ENCODE data around the gene PSMA5. TPM values are rescaled to one million over a fixed set of nuclear protein-coding genes. Genes with fewer than 3 reads are reported as not detected.

PSMA5 gene
- total RNA-seq, 2 donors from 2014 or later: 117 to 122 TPM

DNA sequence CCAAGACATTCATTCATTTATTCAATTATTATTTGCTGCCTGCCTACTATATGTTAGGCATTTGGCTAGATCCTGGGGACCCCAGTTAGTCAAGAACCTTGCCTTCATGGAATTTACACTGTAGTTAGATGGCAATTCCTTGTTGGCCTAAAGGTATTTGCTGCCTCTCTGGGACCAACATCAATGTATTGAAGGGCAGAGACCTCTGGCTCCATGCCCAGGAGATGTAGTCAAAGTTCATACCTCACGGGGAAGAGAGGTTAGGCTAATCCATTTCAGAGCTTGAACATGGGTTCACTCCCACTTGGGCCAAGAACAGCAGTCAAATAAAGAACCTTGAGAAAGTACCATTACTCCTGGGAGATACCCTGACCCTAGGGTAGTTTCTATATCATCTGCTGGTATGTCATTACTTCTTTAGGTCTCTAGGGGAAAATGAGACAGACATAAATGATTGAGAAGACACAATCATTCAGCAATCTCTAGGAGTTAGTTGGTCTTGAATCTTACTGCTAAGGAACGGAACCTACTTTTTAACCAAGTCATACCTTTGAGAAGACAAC is 60.5 kb downstream of the PSMA5 start:
- no peaks in the 10 kb centered on the region for H3K4me1 Mint-ChIP-seq

DNA sequence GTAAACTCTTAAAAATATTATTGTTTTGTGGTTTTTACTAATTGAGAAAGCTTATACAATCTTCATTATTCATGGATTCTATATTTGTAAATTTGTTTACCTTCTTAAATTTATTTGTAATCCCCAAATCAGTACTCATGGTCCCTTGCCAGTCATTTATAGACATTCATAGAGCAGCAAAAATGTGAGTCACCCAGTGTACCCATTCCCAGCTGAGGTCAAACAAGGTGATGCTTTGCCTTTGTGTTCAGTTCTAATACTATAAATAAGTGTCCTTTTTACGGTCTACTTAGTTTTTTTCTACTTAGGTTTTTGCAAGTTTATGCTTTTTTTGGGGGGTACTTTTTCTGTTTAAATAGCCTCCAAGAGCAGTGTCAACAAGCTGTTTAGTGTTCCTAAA is 64.6 kb downstream of the PSMA5 start:
- no peak for DNase-seq
- no peak overlapping the region for H3K27ac Mint-ChIP-seq
- H3K4me1 Mint-ChIP-seq: no peaks in the 10 kb centered on the region
- Histone ChIP-seq H3K27me3 (ENCODE audit: control insufficient read depth, insufficient read depth, low read length, poor library complexity, severe bottlenecking) (no peaks in the 10 kb centered on the region), H3K36me3 (ENCODE audit: control insufficient read depth, insufficient read depth, low read length) (peaks cover 11% of the 10 kb centered on the region), H3K4me3 (ENCODE audit: low read length) (no peak overlapping the region), H3K27ac (ENCODE audit: low read depth, low read length) (no peak overlapping the region), H3K9ac (ENCODE audit: extremely low read depth, low read length, poor library complexity, severe bottlenecking) (no peak overlapping the region), H3K4me1 (ENCODE audit: control insufficient read depth, insufficient read depth, low read length) (no peaks in the 10 kb centered on the region), H3K9me3 (ENCODE audit: control insufficient read depth, low read length) (no peaks in the 10 kb centered on the region)
- TF ChIP-seq, protein P1, sequence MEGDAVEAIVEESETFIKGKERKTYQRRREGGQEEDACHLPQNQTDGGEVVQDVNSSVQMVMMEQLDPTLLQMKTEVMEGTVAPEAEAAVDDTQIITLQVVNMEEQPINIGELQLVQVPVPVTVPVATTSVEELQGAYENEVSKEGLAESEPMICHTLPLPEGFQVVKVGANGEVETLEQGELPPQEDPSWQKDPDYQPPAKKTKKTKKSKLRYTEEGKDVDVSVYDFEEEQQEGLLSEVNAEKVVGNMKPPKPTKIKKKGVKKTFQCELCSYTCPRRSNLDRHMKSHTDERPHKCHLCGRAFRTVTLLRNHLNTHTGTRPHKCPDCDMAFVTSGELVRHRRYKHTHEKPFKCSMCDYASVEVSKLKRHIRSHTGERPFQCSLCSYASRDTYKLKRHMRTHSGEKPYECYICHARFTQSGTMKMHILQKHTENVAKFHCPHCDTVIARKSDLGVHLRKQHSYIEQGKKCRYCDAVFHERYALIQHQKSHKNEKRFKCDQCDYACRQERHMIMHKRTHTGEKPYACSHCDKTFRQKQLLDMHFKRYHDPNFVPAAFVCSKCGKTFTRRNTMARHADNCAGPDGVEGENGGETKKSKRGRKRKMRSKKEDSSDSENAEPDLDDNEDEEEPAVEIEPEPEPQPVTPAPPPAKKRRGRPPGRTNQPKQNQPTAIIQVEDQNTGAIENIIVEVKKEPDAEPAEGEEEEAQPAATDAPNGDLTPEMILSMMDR (conservative IDR thresholded peaks at IDR 0.05): no peak
- H3K36me3 Mint-ChIP-seq (ENCODE audit: low read depth): peaks cover 14% of the 10 kb centered on the region
- no peak overlapping the region for H3K4me3 Mint-ChIP-seq
- WGBS, 2 experiments (ENCODE audit: insufficient coverage in 1 of 2, insufficient read length in 1 of 2): 89 to 93% methylated on average over 1 of the region's 1 CpG
- no peaks in the 10 kb centered on the region for H3K27me3 Mint-ChIP-seq (ENCODE audit: insufficient read depth)
- no peaks in the 10 kb centered on the region for H3K9me3 Mint-ChIP-seq

More for the DNA sequence above, 60.5 kb downstream of the PSMA5 start:
- Histone ChIP-seq H3K36me3 (ENCODE audit: control insufficient read depth, insufficient read depth, low read length) (peaks cover 18% of the 10 kb centered on the region), H3K27me3 (ENCODE audit: control insufficient read depth, insufficient read depth, low read length, poor library complexity, severe bottlenecking) (no peaks in the 10 kb centered on the region), H3K9me3 (ENCODE audit: control insufficient read depth, low read length) (no peaks in the 10 kb centered on the region), H3K27ac (ENCODE audit: low read depth, low read length) (no peak overlapping the region), H3K4me3 (ENCODE audit: low read length) (no peak overlapping the region), H3K9ac (ENCODE audit: extremely low read depth, low read length, poor library complexity, severe bottlenecking) (no peak overlapping the region), H3K4me1 (ENCODE audit: control insufficient read depth, insufficient read depth, low read length) (no peaks in the 10 kb centered on the region)
- TF ChIP-seq, protein P1 (conservative IDR thresholded peaks at IDR 0.05): no peak
- WGBS, 2 experiments (ENCODE audit: insufficient coverage in 1 of 2, insufficient read length in 1 of 2): 96 to 100% methylated on average over 1 to 2 of the region's 2 CpGs
- Mint-ChIP-seq H3K9me3 (no peaks in the 10 kb centered on the region), H3K27me3 (ENCODE audit: insufficient read depth) (no peaks in the 10 kb centered on the region), H3K36me3 (ENCODE audit: low read depth) (peaks cover 26% of the 10 kb centered on the region), H3K27ac (no peak overlapping the region), H3K4me3 (no peak overlapping the region)
- DNase-seq: no peak

DNA sequence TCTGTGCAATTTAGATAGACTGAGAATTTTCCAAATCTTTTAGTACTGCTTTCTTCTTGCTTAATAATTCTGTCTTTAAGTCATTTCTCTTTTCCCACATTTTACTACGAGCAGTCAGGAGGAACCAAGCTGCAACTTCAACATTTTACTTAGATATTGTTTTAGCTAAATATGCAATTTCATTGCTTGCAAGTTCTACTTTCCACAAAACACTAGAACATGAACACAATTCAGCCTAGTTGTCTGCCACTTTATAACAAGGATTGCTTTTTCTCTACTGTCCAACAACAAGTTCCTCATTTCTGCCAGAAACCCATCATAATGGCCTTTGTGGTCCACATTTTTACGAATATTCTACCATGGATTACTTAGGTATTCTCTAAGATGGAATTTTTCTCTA is 65.2 kb downstream of the PSMA5 start:
- H3K4me3 ChIP-seq (ENCODE audit: low read length): no peak overlapping the region
- H3K9ac ChIP-seq (ENCODE audit: extremely low read depth, low read length, poor library complexity, severe bottlenecking): no peak overlapping the region
- H3K27me3 ChIP-seq (ENCODE audit: control insufficient read depth, insufficient read depth, low read length, poor library complexity, severe bottlenecking): no peaks in the 10 kb centered on the region
- H3K36me3 ChIP-seq (ENCODE audit: control insufficient read depth, insufficient read depth, low read length): peaks cover 5% of the 10 kb centered on the region
- no peak overlapping the region for H3K27ac ChIP-seq (ENCODE audit: low read depth, low read length)
- no peak for DNase-seq
- Mint-ChIP-seq H3K27ac (no peak overlapping the region), H3K9me3 (no peaks in the 10 kb centered on the region), H3K4me3 (no peak overlapping the region), H3K36me3 (ENCODE audit: low read depth) (peaks cover 8% of the 10 kb centered on the region), H3K4me1 (no peaks in the 10 kb centered on the region), H3K27me3 (ENCODE audit: insufficient read depth) (no peaks in the 10 kb centered on the region)
- H3K4me1 ChIP-seq (ENCODE audit: control insufficient read depth, insufficient read depth, low read length): no peaks in the 10 kb centered on the region
- TF ChIP-seq, protein P1 (conservative IDR thresholded peaks at IDR 0.05): no peak
- WGBS, 2 experiments (ENCODE audit: insufficient coverage in 1 of 2, insufficient read length in 1 of 2): 94 to 100% methylated on average over 1 to 2 of the region's 2 CpGs
- no peaks in the 10 kb centered on the region for H3K9me3 ChIP-seq (ENCODE audit: control insufficient read depth, low read length)

Measured in endodermal cell (in vitro differentiated cells).